HG03095 (cell line): ENCODE results near the gene SLC1A7.

Experiments used
- ATAC-seq: cut with Tn5 transposase; IDR thresholded peaks from one replicate; pipeline ENCODE4 v1.9.1; 2021; ENCODE audit warnings: moderate library complexity; ENCODE audit not compliant: unreplicated experiment

SLC1A7 gene

GRCh38 chr1:53078333-53079101 lies 63.9 kb downstream of the SLC1A7 start:
- ATAC-seq, result no peak

- ATAC-seq, result no peak
These were observed 64.9 kb downstream of the SLC1A7 start for GRCh38 chr1:53077599-53077965.

- no peak for ATAC-seq
These were observed 65.5 kb downstream of the SLC1A7 start for GRCh38 chr1:53076721-53077598.

- no peak for ATAC-seq
These were observed 66.3 kb downstream of the SLC1A7 start for GRCh38 chr1:53076165-53076564.

GRCh38 chr1:53075761-53076163 lies 66.7 kb downstream of the SLC1A7 start:
- ATAC-seq, result no peak

GRCh38 chr1:53075206-53075605 lies 67.2 kb downstream of the SLC1A7 start:
- no peak for ATAC-seq

GRCh38 chr1:53074313-53075154 lies 67.9 kb downstream of the SLC1A7 start:
- ATAC-seq, result no peak

GRCh38 chr1:53073868-53074311 lies 68.5 kb downstream of the SLC1A7 start:
- no peak for ATAC-seq

GRCh38 chr1:53073287-53073686 lies 69.2 kb downstream of the SLC1A7 start:
- no peak for ATAC-seq

- no peak for ATAC-seq
These were observed 70.5 kb downstream of the SLC1A7 start for GRCh38 chr1:53071915-53072314.

- no peak for ATAC-seq
These were observed 71.1 kb downstream of the SLC1A7 start for GRCh38 chr1:53071167-53071865.

- no peak for ATAC-seq
These were observed 71.8 kb downstream of the SLC1A7 start for GRCh38 chr1:53070621-53071020.

GRCh38 chr1:53069663-53070327 lies 72.6 kb downstream of the SLC1A7 start:
- no peak for ATAC-seq

- ATAC-seq, result no peak
These were observed 73.2 kb downstream of the SLC1A7 start for GRCh38 chr1:53069265-53069662.

GRCh38 chr1:53068314-53069099 lies 73.9 kb downstream of the SLC1A7 start:
- no peak for ATAC-seq

GRCh38 chr1:53067886-53068285 lies 74.6 kb downstream of the SLC1A7 start:
- no peak for ATAC-seq

- ATAC-seq, result no peak
These were observed 75.3 kb downstream of the SLC1A7 start for GRCh38 chr1:53066891-53067738.

- ATAC-seq, result no peak
These were observed 76.0 kb downstream of the SLC1A7 start for GRCh38 chr1:53066488-53066887.
